ENCODE measurements around the gene CCL25. TPM values are rescaled to one million over a fixed set of nuclear protein-coding genes. Genes with fewer than 3 reads are reported as not detected.

The CCL25 gene
- total and polyA plus RNA-seq, 2 donors: 33.4 to 287 TPM

DNA sequence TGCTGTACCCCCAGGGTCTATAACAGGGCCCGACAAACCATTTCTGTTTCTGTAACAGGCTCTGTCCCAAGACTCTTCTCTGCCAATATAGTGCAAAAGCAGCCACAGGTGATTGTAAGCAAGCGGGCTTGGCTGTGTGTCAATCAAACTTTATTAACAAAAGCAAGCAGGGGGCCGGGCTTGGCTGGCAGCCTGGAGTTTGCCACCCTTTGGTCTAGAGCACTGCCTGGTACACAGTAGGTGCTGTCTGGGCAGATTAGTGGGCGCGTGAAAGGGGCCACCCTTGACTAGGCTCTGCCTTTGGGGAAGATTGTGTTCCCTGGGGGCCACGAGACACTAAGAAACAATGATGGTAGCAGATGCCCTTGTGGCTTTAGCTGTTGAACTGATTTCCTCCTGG is 27.4 kb downstream of the CCL25 start:
- Histone ChIP-seq H3K4me3 (ENCODE audit: low read length in 2 of 2) (no peak overlapping the region), H3K9me3 (ENCODE audit: control insufficient read depth in 2 of 2, insufficient read depth in 1 of 2, low read length in 1 of 2) (no peaks in the 10 kb centered on the region), H3K36me3 (ENCODE audit: control insufficient read depth in 2 of 2, insufficient read depth in 2 of 2, low read length in 1 of 2) (no peaks in the 10 kb centered on the region), H3K27ac (ENCODE audit: low read depth in 1 of 2, low read length in 1 of 2) (no peak overlapping the region), H3K27me3 (ENCODE audit: control insufficient read depth in 2 of 2, insufficient read depth in 1 of 2, low read length in 1 of 2) (no peaks in the 10 kb centered on the region), H3K4me1 (ENCODE audit: control insufficient read depth in 2 of 2, insufficient read depth in 2 of 2, low read length in 2 of 2) (no peaks in the 10 kb centered on the region)
- WGBS: 97% methylated on average over 6 of the region's 6 CpGs
- no peak for DNase-seq (ENCODE audit: low read depth in 6 of 9, low spot score in 9 of 9)

DNA sequence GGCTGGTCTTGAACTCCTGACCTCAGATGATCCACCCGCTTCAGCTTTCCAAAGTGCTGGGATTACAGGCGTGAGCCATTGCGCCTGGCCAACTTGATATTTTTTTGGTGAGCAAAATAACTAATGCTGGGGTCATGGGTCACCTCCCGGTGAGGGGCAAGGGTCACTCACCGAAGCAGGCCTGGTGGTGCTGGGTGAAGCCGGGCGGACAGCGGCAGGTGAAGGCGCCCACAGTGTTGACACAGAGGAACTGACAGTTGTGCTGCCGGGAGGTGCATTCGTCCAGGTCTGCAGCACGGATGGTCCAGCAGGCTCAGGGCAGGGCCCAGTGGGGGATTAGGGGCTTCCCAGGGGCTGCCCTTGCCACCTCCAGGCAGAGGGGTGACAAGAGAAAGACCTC is 28.3 kb downstream of the CCL25 start:
- H3K4me1 ChIP-seq (ENCODE audit: control insufficient read depth in 2 of 2, insufficient read depth in 2 of 2, low read length in 2 of 2): no peaks in the 10 kb centered on the region
- DNase-seq (ENCODE audit: low read depth in 6 of 9, low spot score in 9 of 9): no peak
- H3K36me3 ChIP-seq (ENCODE audit: control insufficient read depth in 2 of 2, insufficient read depth in 2 of 2, low read length in 1 of 2): no peaks in the 10 kb centered on the region

DNA sequence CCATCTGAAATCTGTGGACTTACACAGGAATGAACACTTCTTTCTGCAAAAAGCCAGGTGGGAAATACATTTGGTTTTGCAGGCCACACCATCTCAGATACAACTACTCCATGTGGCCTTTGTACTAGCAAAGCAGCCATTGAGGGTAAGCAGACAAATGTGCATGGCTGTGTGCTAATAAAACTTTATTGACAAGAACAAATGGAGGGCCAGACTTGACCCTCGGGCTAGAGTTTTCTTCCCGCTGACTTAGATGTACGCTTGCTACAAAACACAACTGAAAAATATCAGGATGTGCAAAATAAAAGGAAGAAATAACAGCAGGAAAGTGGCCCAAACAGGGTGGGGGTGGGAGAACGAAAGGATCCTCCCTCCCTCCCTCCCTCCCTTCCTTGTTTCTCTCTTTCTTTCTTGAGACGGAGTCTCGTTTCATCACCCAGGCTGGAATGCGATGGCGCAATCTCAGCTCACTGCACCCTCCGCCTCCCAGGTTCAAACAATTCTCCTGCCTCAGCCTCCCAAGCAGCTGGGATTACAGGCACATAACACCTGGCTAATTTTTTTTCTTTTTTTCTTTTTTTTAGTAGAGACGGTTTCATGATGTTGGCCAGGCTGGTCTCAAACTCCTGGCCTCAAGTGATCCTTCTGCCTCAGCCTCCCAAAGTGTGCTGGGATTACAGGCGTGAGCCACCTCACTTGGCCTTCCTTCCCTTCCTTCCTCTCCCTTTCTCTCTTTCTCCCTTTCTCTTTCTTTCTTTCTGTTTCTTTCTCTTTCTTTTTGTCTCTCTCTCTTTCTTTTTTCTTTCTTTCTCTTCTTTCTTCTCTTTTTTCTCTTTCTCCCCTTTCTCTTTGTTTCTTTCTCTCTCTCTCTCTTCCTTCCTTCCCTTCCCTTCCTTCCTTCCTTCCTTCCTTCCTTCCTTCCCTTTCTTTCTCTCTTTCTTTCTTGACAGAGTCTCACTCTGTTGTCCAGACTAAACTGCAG is 29.3 kb downstream of the CCL25 start:
- Histone ChIP-seq H3K27ac (ENCODE audit: low read depth in 1 of 2, low read length in 1 of 2) (no peak overlapping the region), H3K27me3 (ENCODE audit: control insufficient read depth in 2 of 2, insufficient read depth in 1 of 2, low read length in 1 of 2) (no peaks in the 10 kb centered on the region), H3K36me3 (ENCODE audit: control insufficient read depth in 2 of 2, insufficient read depth in 2 of 2, low read length in 1 of 2) (no peaks in the 10 kb centered on the region), H3K9me3 (ENCODE audit: control insufficient read depth in 2 of 2, insufficient read depth in 1 of 2, low read length in 1 of 2) (no peaks in the 10 kb centered on the region), H3K4me3 (ENCODE audit: low read length in 2 of 2) (no peak overlapping the region), H3K4me1 (ENCODE audit: control insufficient read depth in 2 of 2, insufficient read depth in 2 of 2, low read length in 2 of 2) (no peaks in the 10 kb centered on the region)
- WGBS: 93% methylated on average over 11 of the region's 11 CpGs
- DNase-seq (ENCODE audit: low read depth in 6 of 9, low spot score in 9 of 9): no peak

More for the DNA sequence above, 28.3 kb downstream of the CCL25 start:
- H3K27ac ChIP-seq (ENCODE audit: low read depth in 1 of 2, low read length in 1 of 2): no peak overlapping the region
- 94% methylated on average over 12 of the region's 12 CpGs for WGBS
- no peaks in the 10 kb centered on the region for H3K9me3 ChIP-seq (ENCODE audit: control insufficient read depth in 2 of 2, insufficient read depth in 1 of 2, low read length in 1 of 2)
- no peak overlapping the region for H3K4me3 ChIP-seq (ENCODE audit: low read length in 2 of 2)
- H3K27me3 ChIP-seq (ENCODE audit: control insufficient read depth in 2 of 2, insufficient read depth in 1 of 2, low read length in 1 of 2): no peaks in the 10 kb centered on the region

- no peaks in the 10 kb centered on the region for H3K36me3 ChIP-seq (ENCODE audit: control insufficient read depth in 2 of 2, insufficient read depth in 2 of 2, low read length in 1 of 2)
- no peaks in the 10 kb centered on the region for H3K4me1 ChIP-seq (ENCODE audit: control insufficient read depth in 2 of 2, insufficient read depth in 2 of 2, low read length in 2 of 2)
- peaks cover 0 to 5% of the 10 kb centered on the region in 2 donors for H3K9me3 ChIP-seq (ENCODE audit: control insufficient read depth in 2 of 2, insufficient read depth in 1 of 2, low read length in 1 of 2)
- no peak for DNase-seq (ENCODE audit: low read depth in 6 of 9, low spot score in 9 of 9)
- no peak overlapping the region for H3K4me3 ChIP-seq (ENCODE audit: low read length in 2 of 2)
- 93% methylated on average over 12 of the region's 12 CpGs for WGBS
- no peaks in the 10 kb centered on the region for H3K27me3 ChIP-seq (ENCODE audit: control insufficient read depth in 2 of 2, insufficient read depth in 1 of 2, low read length in 1 of 2)
- H3K27ac ChIP-seq (ENCODE audit: low read depth in 1 of 2, low read length in 1 of 2): no peak overlapping the region
These were observed 30.6 kb downstream of the CCL25 start for GRCh38 chr19:8083141-8083540.

DNA sequence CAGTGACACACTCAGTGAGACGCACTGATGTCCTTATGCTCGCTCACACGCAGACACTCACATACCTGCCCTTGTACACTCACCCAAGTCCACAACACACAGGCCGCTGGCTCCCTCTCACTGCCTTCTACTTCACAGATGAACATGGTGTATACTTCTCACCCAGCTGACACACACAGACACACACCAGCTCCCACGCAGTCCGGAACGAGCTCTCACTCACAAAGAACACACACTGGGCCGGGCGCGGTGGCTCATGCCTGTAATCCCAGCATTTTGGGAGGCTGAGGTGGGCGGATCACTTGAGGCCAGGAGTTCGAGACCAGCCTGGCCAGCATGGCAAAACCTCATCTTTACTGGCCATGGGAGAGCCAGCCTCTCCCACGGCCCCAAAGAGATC is 31.6 kb downstream of the CCL25 start:
- DNase-seq (ENCODE audit: low read depth in 6 of 9, low spot score in 9 of 9): no peak
- Histone ChIP-seq H3K4me1 (ENCODE audit: control insufficient read depth in 2 of 2, insufficient read depth in 2 of 2, low read length in 2 of 2) (no peaks in the 10 kb centered on the region), H3K27ac (ENCODE audit: low read depth in 1 of 2, low read length in 1 of 2) (no peak overlapping the region), H3K27me3 (ENCODE audit: control insufficient read depth in 2 of 2, insufficient read depth in 1 of 2, low read length in 1 of 2) (no peaks in the 10 kb centered on the region), H3K9me3 (ENCODE audit: control insufficient read depth in 2 of 2, insufficient read depth in 1 of 2, low read length in 1 of 2) (peaks cover 0 to 5% of the 10 kb centered on the region in 2 donors), H3K4me3 (ENCODE audit: low read length in 2 of 2) (no peak overlapping the region), H3K36me3 (ENCODE audit: control insufficient read depth in 2 of 2, insufficient read depth in 2 of 2, low read length in 1 of 2) (no peaks in the 10 kb centered on the region)
- WGBS: 96% methylated on average over 13 of the region's 13 CpGs

GRCh38 chr19:8085598-8086408 is 33.2 kb downstream of the CCL25 start:
- no peak overlapping the region for H3K4me3 ChIP-seq (ENCODE audit: low read length in 2 of 2)
- H3K27me3 ChIP-seq (ENCODE audit: control insufficient read depth in 2 of 2, insufficient read depth in 1 of 2, low read length in 1 of 2): no peaks in the 10 kb centered on the region
- no peak for DNase-seq (ENCODE audit: low read depth in 6 of 9, low spot score in 9 of 9)
- no peaks in the 10 kb centered on the region for H3K36me3 ChIP-seq (ENCODE audit: control insufficient read depth in 2 of 2, insufficient read depth in 2 of 2, low read length in 1 of 2)
- peaks cover 0 to 12% of the 10 kb centered on the region in 2 donors for H3K9me3 ChIP-seq (ENCODE audit: control insufficient read depth in 2 of 2, insufficient read depth in 1 of 2, low read length in 1 of 2)
- no peaks in the 10 kb centered on the region for H3K4me1 ChIP-seq (ENCODE audit: control insufficient read depth in 2 of 2, insufficient read depth in 2 of 2, low read length in 2 of 2)
- 89% methylated on average over 20 of the region's 20 CpGs for WGBS
- H3K27ac ChIP-seq (ENCODE audit: low read depth in 1 of 2, low read length in 1 of 2): no peak overlapping the region

DNA sequence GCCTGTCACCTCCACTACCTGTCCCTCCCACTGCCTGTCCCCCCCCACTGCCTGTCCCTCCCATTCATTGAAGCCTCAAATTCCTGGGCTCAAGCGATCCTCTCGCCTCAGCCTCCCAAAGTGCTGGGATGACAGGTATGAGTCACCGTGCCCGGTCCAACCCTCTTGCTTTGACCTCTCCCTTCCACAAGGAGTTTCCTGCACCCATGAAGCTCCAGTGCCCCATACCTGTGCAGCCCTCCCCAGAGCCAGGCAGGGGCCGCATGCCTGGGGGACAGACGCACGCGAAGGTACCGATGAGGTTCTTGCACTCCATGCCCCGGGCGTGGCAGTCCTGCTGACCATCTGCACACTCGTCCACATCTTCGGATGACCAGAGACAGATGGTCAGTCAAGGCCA is 34.3 kb downstream of the CCL25 start:
- no peak overlapping the region for H3K4me3 ChIP-seq (ENCODE audit: low read length in 2 of 2)
- no peaks in the 10 kb centered on the region for H3K27me3 ChIP-seq (ENCODE audit: control insufficient read depth in 2 of 2, insufficient read depth in 1 of 2, low read length in 1 of 2)
- peaks cover 0 to 12% of the 10 kb centered on the region in 2 donors for H3K9me3 ChIP-seq (ENCODE audit: control insufficient read depth in 2 of 2, insufficient read depth in 1 of 2, low read length in 1 of 2)
- 98% methylated on average over 13 of the region's 13 CpGs for WGBS
- DNase-seq (ENCODE audit: low read depth in 6 of 9, low spot score in 9 of 9): no peak
- no peak overlapping the region for H3K27ac ChIP-seq (ENCODE audit: low read depth in 1 of 2, low read length in 1 of 2)
- no peaks in the 10 kb centered on the region for H3K4me1 ChIP-seq (ENCODE audit: control insufficient read depth in 2 of 2, insufficient read depth in 2 of 2, low read length in 2 of 2)
- H3K36me3 ChIP-seq (ENCODE audit: control insufficient read depth in 2 of 2, insufficient read depth in 2 of 2, low read length in 1 of 2): no peaks in the 10 kb centered on the region

DNA sequence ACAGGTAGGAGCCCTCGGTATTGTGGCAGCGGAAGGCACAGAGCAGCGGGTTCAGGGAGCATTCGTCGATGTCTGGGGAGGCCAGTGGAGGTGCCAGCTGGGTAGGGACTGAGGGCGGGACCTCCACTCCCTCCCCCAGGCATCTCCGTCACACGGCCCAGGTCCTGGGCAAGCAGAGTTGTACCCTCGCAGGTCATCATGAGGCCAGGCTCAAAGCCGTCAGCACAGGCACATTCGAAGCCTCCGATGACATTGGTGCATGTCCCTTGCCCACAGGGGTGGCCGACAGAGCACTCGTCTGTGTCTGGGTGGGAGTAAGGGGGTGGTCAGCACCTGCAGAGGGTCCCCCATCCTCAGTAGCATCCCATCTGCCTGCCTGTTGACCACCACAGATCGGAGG is 35.3 kb downstream of the CCL25 start:
- H3K9me3 ChIP-seq (ENCODE audit: control insufficient read depth in 2 of 2, insufficient read depth in 1 of 2, low read length in 1 of 2): peaks cover 0 to 12% of the 10 kb centered on the region in 2 donors
- WGBS: 98% methylated on average over 15 of the region's 15 CpGs
- no peak for DNase-seq (ENCODE audit: low read depth in 6 of 9, low spot score in 9 of 9)

More for the DNA sequence above, 35.3 kb downstream of the CCL25 start:
- Histone ChIP-seq H3K36me3 (ENCODE audit: control insufficient read depth in 2 of 2, insufficient read depth in 2 of 2, low read length in 1 of 2) (no peaks in the 10 kb centered on the region), H3K4me1 (ENCODE audit: control insufficient read depth in 2 of 2, insufficient read depth in 2 of 2, low read length in 2 of 2) (no peaks in the 10 kb centered on the region), H3K27ac (ENCODE audit: low read depth in 1 of 2, low read length in 1 of 2) (no peak overlapping the region), H3K4me3 (ENCODE audit: low read length in 2 of 2) (no peak overlapping the region), H3K27me3 (ENCODE audit: control insufficient read depth in 2 of 2, insufficient read depth in 1 of 2, low read length in 1 of 2) (no peaks in the 10 kb centered on the region)

All from thymus (tissue), 11 donors.